Spleen (tissue), 11 donors: ENCODE data around the gene MYH7B. TPM values are rescaled to one million over a fixed set of nuclear protein-coding genes. Genes with fewer than 3 reads are reported as not detected.

ENCODE experiments used
- DNase-seq: peaks from one replicate; pipeline ENCODE4 v3.0.0-alpha.2; 2020
- H3K27ac ChIP-seq, 8 donors: fragments of 200-600 bp; sonication (generic) in 7 of 8; 1 replicate in 4 of 8; 2 replicates in 4 of 8; pipeline versions ENCODE4 v1.5.0 to v1.8.0; 2016 to 2021; ENCODE audit warnings: inconsistent platforms in 4 of 8, mild to moderate bottlenecking in 4 of 8, moderate library complexity in 1 of 8
- H3K27me3 ChIP-seq, 7 donors: fragments of 200-600 bp; sonication (generic) in 6 of 7; replicated peaks in 1 of 7; 1 replicate in 4 of 7; 2 replicates in 3 of 7; pipeline versions ENCODE4 v1.5.0 to v1.8.0; 2016 to 2021; ENCODE audit warnings: inconsistent platforms in 3 of 7, mild to moderate bottlenecking in 1 of 7
- H3K36me3 ChIP-seq, 6 donors: fragments of 200-600 bp; sonication (generic) in 5 of 6; 1 replicate in 4 of 6; 2 replicates in 2 of 6; pipeline versions ENCODE4 v1.5.0 to v1.8.0; 2016 to 2021; ENCODE audit warnings: inconsistent platforms in 2 of 6
- H3K4me1 ChIP-seq, 6 donors: fragments of 200-600 bp; sonication (generic) in 5 of 6; 1 replicate in 3 of 6; 2 replicates in 3 of 6; pipeline versions ENCODE4 v1.5.0 to v1.8.0; 2016 to 2021; ENCODE audit warnings: inconsistent platforms in 3 of 6
- H3K4me3 ChIP-seq, 8 donors: fragments of 200-600 bp; sonication (generic) in 7 of 8; 1 replicate in 4 of 8; 2 replicates in 4 of 8; pipeline versions ENCODE4 v1.5.0 to v1.8.0; 2016 to 2021; ENCODE audit warnings: inconsistent platforms in 4 of 8, mild to moderate bottlenecking in 4 of 8, moderate library complexity in 2 of 8
- H3K9me3 ChIP-seq, 8 donors: fragments of 200-600 bp; sonication (generic) in 7 of 8; 1 replicate in 4 of 8; 2 replicates in 4 of 8; pipeline versions ENCODE4 v1.5.0 to v1.8.0; 2016 to 2021; ENCODE audit warnings: inconsistent platforms in 4 of 8
- POLR2A ChIP-seq, 3 donors: fragments of 450-650 bp; IDR thresholded peaks; one replicate each; pipeline ENCODE4 v1.5.1; 2017; ENCODE audit warnings: antibody characterized with exemption in 3 of 3, mild to moderate bottlenecking in 1 of 3
- POLR2AphosphoS5 ChIP-seq, 3 donors: sonication (generic); formaldehyde crosslinking; IDR thresholded peaks; one replicate each; pipeline ENCODE4 v1.5.1; 2017; ENCODE audit warnings: antibody characterized with exemption in 3 of 3
- WGBS, 5 donors: extraction: QIAGEN DNeasy Blood & Tissue Kit in 3 of 5; methylation state at CpG; one replicate each; pipeline versions ENCODE4 v1.1.5 to v1.1.7; 2013 to 2018; 5-methylcytosine and 5-hydroxymethylcytosine counted together
- intact Hi-C: fragments of 100-400 bp; cut with DNase I; formaldehyde crosslinking; loops from one replicate; pipeline ENCODE4 v1.15.0; 2023; ENCODE audit warnings: low total_unique reads
- polyA plus RNA-seq, 3 donors: library from polyadenylated mRNA; stranded (reverse); fragments of 200-250 nt; gene quantifications; one replicate each; pipeline ENCODE4 v1.2.1, GENCODE V29; 2013
- total RNA-seq, 7 donors: library from RNA; depleted of rRNA in 3 of 7; stranded (reverse); fragments of >200 nt in 3 of 7; fragmentation: NEBNext Ultra II Directional in 4 of 7; extraction: Animal tissue kit (Norgen Biotek cat#: 25700) in 4 of 7; gene quantifications; one replicate each; pipeline versions ENCODE4 v1.1.0 to v1.2.1, GENCODE V29; 2016 to 2021
- TF ChIP-seq, protein P1 (sequence below), 11 experiments: fragments of 200-600 bp in 7 of 11; fragments of 450-650 bp in 4 of 11; sonication (generic) in 4 of 11; IDR thresholded peaks in 8 of 11; conservative IDR thresholded peaks in 3 of 11; 1 replicate in 7 of 11; 2 replicates in 4 of 11; pipeline versions ENCODE4 v1.4.0 to v1.8.0; 2016 to 2021; ENCODE audit warnings: antibody characterized with exemption in 11 of 11, inconsistent platforms in 4 of 11, mild to moderate bottlenecking in 1 of 11
- donor health status: healthy with polysubstance abuse.
- donor health status: DM: no; HTN: no; CAD: no; lungs with moderate emphysema.
- donor health status: DM: no; HTN: no; CAD: no.
- donor health status: Bipolar disorder and iron deficiency.
- donor health status: healthy.
- donor health status: DM: no; HTN: no; CAD: no.
- donor health status: DM: yes; HTN: yes; CAD: no.

The MYH7B gene
- total and polyA plus RNA-seq, 10 donors, result 0.09 to 1.7 (median 0.75) TPM

GRCh38 chr20:34943808-34944567, 11.7 kb upstream of the MYH7B start:
- TF ChIP-seq POLR2A (IDR thresholded peaks at IDR 0.05) (no peak), POLR2AphosphoS5 (IDR thresholded peaks at IDR 0.05) (no peak)
- TF ChIP-seq, protein P1, sequence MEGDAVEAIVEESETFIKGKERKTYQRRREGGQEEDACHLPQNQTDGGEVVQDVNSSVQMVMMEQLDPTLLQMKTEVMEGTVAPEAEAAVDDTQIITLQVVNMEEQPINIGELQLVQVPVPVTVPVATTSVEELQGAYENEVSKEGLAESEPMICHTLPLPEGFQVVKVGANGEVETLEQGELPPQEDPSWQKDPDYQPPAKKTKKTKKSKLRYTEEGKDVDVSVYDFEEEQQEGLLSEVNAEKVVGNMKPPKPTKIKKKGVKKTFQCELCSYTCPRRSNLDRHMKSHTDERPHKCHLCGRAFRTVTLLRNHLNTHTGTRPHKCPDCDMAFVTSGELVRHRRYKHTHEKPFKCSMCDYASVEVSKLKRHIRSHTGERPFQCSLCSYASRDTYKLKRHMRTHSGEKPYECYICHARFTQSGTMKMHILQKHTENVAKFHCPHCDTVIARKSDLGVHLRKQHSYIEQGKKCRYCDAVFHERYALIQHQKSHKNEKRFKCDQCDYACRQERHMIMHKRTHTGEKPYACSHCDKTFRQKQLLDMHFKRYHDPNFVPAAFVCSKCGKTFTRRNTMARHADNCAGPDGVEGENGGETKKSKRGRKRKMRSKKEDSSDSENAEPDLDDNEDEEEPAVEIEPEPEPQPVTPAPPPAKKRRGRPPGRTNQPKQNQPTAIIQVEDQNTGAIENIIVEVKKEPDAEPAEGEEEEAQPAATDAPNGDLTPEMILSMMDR (IDR thresholded peaks at IDR 0.05 in 8 of 11, conservative IDR thresholded peaks at IDR 0.05 in 3 of 11), result no peak
- Histone ChIP-seq H3K4me1 (peaks cover 0 to 8% (median 0%) of the 10 kb centered on the region in 6 donors), H3K27ac (no peak overlapping the region), H3K36me3 (peaks cover 0 to 82% (median 33%) of the 10 kb centered on the region in 6 donors), H3K27me3 (no peaks in the 10 kb centered on the region), H3K4me3 (no peak overlapping the region), H3K9me3 (no peaks in the 10 kb centered on the region)
- intact Hi-C loops, result no loop called here
- no peak for DNase-seq
- 82 to 98% (median 93%) methylated on average over 2 of the region's 2 CpGs for WGBS, 5 donors

- H3K4me1 ChIP-seq, result no peaks in the 10 kb centered on the region
- H3K27me3 ChIP-seq, result no peaks in the 10 kb centered on the region
- intact Hi-C loops, result no loop called here
- peaks cover 0 to 90% (median 37%) of the 10 kb centered on the region in 6 donors for H3K36me3 ChIP-seq
- H3K9me3 ChIP-seq, result no peaks in the 10 kb centered on the region
- H3K27ac ChIP-seq, result no peak overlapping the region
- 89 to 95% (median 93%) methylated on average over 7 of the region's 7 CpGs for WGBS, 5 donors
- H3K4me3 ChIP-seq, result no peak overlapping the region
- TF ChIP-seq POLR2AphosphoS5 (IDR thresholded peaks at IDR 0.05), result no peak
- DNase-seq, result no peak
These were observed 10.2 kb upstream of the MYH7B start for GRCh38 chr20:34945315-34946077.

DNA sequence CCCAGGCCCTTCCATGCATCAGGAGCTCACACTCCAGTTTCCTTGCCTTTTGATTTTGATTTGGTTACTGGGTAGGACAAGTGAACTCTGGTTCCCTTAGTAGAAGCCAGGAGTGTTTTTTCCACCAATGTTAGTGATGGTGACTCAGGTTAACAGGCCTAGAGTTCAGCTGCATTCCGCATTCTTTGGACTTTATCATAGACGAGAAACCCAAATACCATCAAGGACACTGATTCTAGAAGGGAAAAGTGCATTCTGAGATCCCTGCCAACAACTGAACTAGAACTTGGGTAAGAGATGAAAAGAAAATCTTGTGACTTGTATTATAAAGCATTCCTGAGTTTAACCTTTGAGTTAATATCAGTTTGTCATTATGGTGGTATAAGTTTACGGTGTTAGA, 9.0 kb upstream of the MYH7B start:
- intact Hi-C loops, result no loop called here
- Histone ChIP-seq H3K4me1 (no peaks in the 10 kb centered on the region), H3K36me3 (peaks cover 0 to 90% (median 42%) of the 10 kb centered on the region in 6 donors), H3K27me3 (no peaks in the 10 kb centered on the region), H3K9me3 (no peaks in the 10 kb centered on the region), H3K4me3 (no peak overlapping the region), H3K27ac (no peak overlapping the region)
- no peak for DNase-seq
- TF ChIP-seq, protein P1 (IDR thresholded peaks at IDR 0.05 in 8 of 11, conservative IDR thresholded peaks at IDR 0.05 in 3 of 11), result no peak
- TF ChIP-seq POLR2AphosphoS5 (IDR thresholded peaks at IDR 0.05) (no peak), POLR2A (IDR thresholded peaks at IDR 0.05) (no peak)
- WGBS, 5 donors, result 92 to 96% (median 96%) methylated on average over 3 of the region's 3 CpGs

GRCh38 chr20:34947336-34947735, 8.3 kb upstream of the MYH7B start:
- H3K4me1 ChIP-seq, result no peaks in the 10 kb centered on the region
- intact Hi-C loops, result no loop called here
- H3K9me3 ChIP-seq, result no peaks in the 10 kb centered on the region
- no peak for DNase-seq
- no peak overlapping the region for H3K4me3 ChIP-seq
- H3K36me3 ChIP-seq, result peaks cover 0 to 85% (median 36%) of the 10 kb centered on the region in 6 donors
- no peak overlapping the region for H3K27ac ChIP-seq
- TF ChIP-seq, protein P1 (IDR thresholded peaks at IDR 0.05 in 8 of 11, conservative IDR thresholded peaks at IDR 0.05 in 3 of 11), result no peak
- no peak for TF ChIP-seq POLR2AphosphoS5 (IDR thresholded peaks at IDR 0.05)
- no peak for TF ChIP-seq POLR2A (IDR thresholded peaks at IDR 0.05)
- no peaks in the 10 kb centered on the region for H3K27me3 ChIP-seq
